KMS-11 (cell line): Measurements from ENCODE around the gene NPC2.

Experiments used
- H2AFZ ChIP-seq: fragments of 200-600 bp; sonication (generic); 2 replicates; pipeline ENCODE4 v1.6.1; 2016; ENCODE audit warnings: antibody characterized with exemption, mixed run types, low read depth
- H3K27ac ChIP-seq: fragments of 200-600 bp; sonication (generic); 2 replicates; pipeline ENCODE4 v1.6.1; 2016; ENCODE audit warnings: mild to moderate bottlenecking, mixed run types
- H3K27me3 ChIP-seq: fragments of 200-600 bp; sonication (generic); 2 replicates; pipeline ENCODE4 v1.6.1; 2017; ENCODE audit warnings: mild to moderate bottlenecking, low read depth, mixed run types, moderate library complexity; ENCODE audit not compliant: insufficient read depth
- H3K36me3 ChIP-seq: fragments of 200-600 bp; sonication (generic); 2 replicates; pipeline ENCODE4 v1.6.1; 2017; ENCODE audit warnings: mild to moderate bottlenecking, mixed run types; ENCODE audit not compliant: insufficient read depth
- H3K4me1 ChIP-seq: fragments of 200-600 bp; sonication (generic); 2 replicates; pipeline ENCODE4 v1.6.1; 2016; ENCODE audit warnings: mild to moderate bottlenecking, low read depth, mixed run types; ENCODE audit not compliant: poor library complexity, severe bottlenecking
- H3K4me2 ChIP-seq: fragments of 200-600 bp; sonication (generic); 2 replicates; pipeline ENCODE4 v1.7.0; 2016; ENCODE audit warnings: mild to moderate bottlenecking, mixed run types
- H3K4me3 ChIP-seq: fragments of 200-600 bp; sonication (generic); IDR thresholded peaks from 2 replicates; pipeline ENCODE4 v1.6.1; 2017; ENCODE audit warnings: low read depth, low read length, mixed read lengths; ENCODE audit not compliant: insufficient read depth
- H3K79me2 ChIP-seq: fragments of 200-600 bp; sonication (generic); 2 replicates; pipeline ENCODE4 v1.6.1; 2016; ENCODE audit warnings: low read depth, mixed run types; ENCODE audit not compliant: insufficient read depth
- H3K9ac ChIP-seq: fragments of 200-600 bp; sonication (generic); 2 replicates; pipeline ENCODE4 v1.6.1; 2016; ENCODE audit warnings: mild to moderate bottlenecking, mixed run types
- H4K20me1 ChIP-seq: fragments of 200-600 bp; sonication (generic); 2 replicates; pipeline ENCODE4 v1.6.1; 2016; ENCODE audit warnings: mild to moderate bottlenecking, mixed run types; ENCODE audit not compliant: insufficient read depth
- CTCF ChIP-seq: fragments of 200-600 bp; sonication (generic); conservative IDR thresholded peaks from 2 replicates; pipeline ENCODE4 v1.6.1; 2017; ENCODE audit warnings: low read depth, mild to moderate bottlenecking, antibody characterized with exemption, low read length, moderate library complexity, mixed read lengths

The NPC2 gene

GRCh38 chr14:74509587-74510222, 16.6 kb upstream of the NPC2 start:
- H3K4me1 ChIP-seq = peaks cover 5% of the 10 kb centered on the region

GRCh38 chr14:74508844-74509428, 15.8 kb upstream of the NPC2 start:
- H3K27me3 ChIP-seq = peaks cover 34% of the 10 kb centered on the region
- H3K4me3 ChIP-seq = no peak overlapping the region
- H3K4me2 ChIP-seq = no peak overlapping the region
- no peak overlapping the region for H3K27ac ChIP-seq
- no peaks in the 10 kb centered on the region for H3K4me1 ChIP-seq
- no peaks in the 10 kb centered on the region for H4K20me1 ChIP-seq
- H3K79me2 ChIP-seq = no peaks in the 10 kb centered on the region
- no peak overlapping the region for H2AFZ ChIP-seq
- H3K9ac ChIP-seq = no peak overlapping the region
- H3K36me3 ChIP-seq = no peaks in the 10 kb centered on the region
- no peak for TF ChIP-seq CTCF

More at GRCh38 chr14:74509587-74510222, 16.6 kb upstream of the NPC2 start:
- H3K79me2 ChIP-seq = no peaks in the 10 kb centered on the region
- H3K36me3 ChIP-seq = no peaks in the 10 kb centered on the region
- no peak overlapping the region for H3K4me2 ChIP-seq
- no peaks in the 10 kb centered on the region for H4K20me1 ChIP-seq
- no peak for TF ChIP-seq CTCF
- no peak overlapping the region for H3K4me3 ChIP-seq
- no peak overlapping the region for H3K9ac ChIP-seq
- peaks cover 37% of the 10 kb centered on the region for H3K27me3 ChIP-seq
- no peak overlapping the region for H2AFZ ChIP-seq
- no peak overlapping the region for H3K27ac ChIP-seq

- H3K4me1 ChIP-seq = no peaks in the 10 kb centered on the region
- TF ChIP-seq CTCF = no peak
- H4K20me1 ChIP-seq = no peaks in the 10 kb centered on the region
- no peak overlapping the region for H3K27ac ChIP-seq
- H2AFZ ChIP-seq = no peak overlapping the region
- H3K4me3 ChIP-seq = no peak overlapping the region
- H3K36me3 ChIP-seq = no peaks in the 10 kb centered on the region
- no peak overlapping the region for H3K9ac ChIP-seq
- H3K27me3 ChIP-seq = peaks cover 33% of the 10 kb centered on the region
- no peak overlapping the region for H3K4me2 ChIP-seq
- H3K79me2 ChIP-seq = no peaks in the 10 kb centered on the region
Measured at GRCh38 chr14:74508292-74508731, 15.2 kb upstream of the NPC2 start.

GRCh38 chr14:74507840-74508239, 14.7 kb upstream of the NPC2 start:
- no peak overlapping the region for H3K4me3 ChIP-seq
- H4K20me1 ChIP-seq = no peaks in the 10 kb centered on the region
- peaks cover 28% of the 10 kb centered on the region for H3K27me3 ChIP-seq
- H3K4me2 ChIP-seq = no peak overlapping the region
- no peak for TF ChIP-seq CTCF
- no peaks in the 10 kb centered on the region for H3K79me2 ChIP-seq
- no peaks in the 10 kb centered on the region for H3K4me1 ChIP-seq
- H2AFZ ChIP-seq = no peak overlapping the region
- no peak overlapping the region for H3K27ac ChIP-seq
- no peaks in the 10 kb centered on the region for H3K36me3 ChIP-seq
- no peak overlapping the region for H3K9ac ChIP-seq
